NCI-H146 treated with DMSO at 0.1 percent for 48 hours (cell line): Measurements from ENCODE around the gene CNTN4.
"Not testable (repeated sequence)": the region's sequence is repeated elsewhere in the genome, so short reads cannot be mapped to it uniquely, and the experiment has no call there.

Experiments
- DNase-seq: peaks from one replicate; lab custom pipeline; 2025; ENCODE audit not compliant: unreplicated experiment; lab: John Stamatoyannopoulos, UW

The CNTN4 gene

GRCh38 chr3:2098398-2099027 is at the start of gene CNTN4:
Gene CNTN4 (plus strand): TSS chr3:2098866.
- peak; percentile 54 for DNase-seq

GRCh38 chr3:2061360-2061759 is 37.3 kb upstream of the CNTN4 start:
- no peak for DNase-seq

GRCh38 chr3:2071531-2071930 is 27.1 kb upstream of the CNTN4 start:
- DNase-seq = no peak

- no peak for DNase-seq
Measured at GRCh38 chr3:2078821-2079220, 19.8 kb upstream of the CNTN4 start.

GRCh38 chr3:2082871-2083480 is 15.7 kb upstream of the CNTN4 start:
- no peak for DNase-seq

GRCh38 chr3:2083558-2083957 is 15.1 kb upstream of the CNTN4 start:
- not testable (repeated sequence) for DNase-seq

- DNase-seq = no peak
Measured at GRCh38 chr3:2090095-2090911, 8.4 kb upstream of the CNTN4 start.

GRCh38 chr3:2092758-2093157 is 5.9 kb upstream of the CNTN4 start:
- no peak for DNase-seq

GRCh38 chr3:2094941-2095340 is 3.7 kb upstream of the CNTN4 start:
- peak; percentile 27 for DNase-seq

- DNase-seq = no peak
Measured at GRCh38 chr3:2096216-2096615, 2.5 kb upstream of the CNTN4 start.

- DNase-seq = no peak
Measured at GRCh38 chr3:2097641-2098191, 950 bp upstream of the CNTN4 start.

GRCh38 chr3:2099028-2099671 is 484 bp downstream of the CNTN4 start:
- no peak for DNase-seq

- DNase-seq = no peak
Measured at GRCh38 chr3:2099779-2100191, 1.1 kb downstream of the CNTN4 start.

- no peak for DNase-seq
Measured at GRCh38 chr3:2106438-2106837, 7.8 kb downstream of the CNTN4 start.

GRCh38 chr3:2110597-2111117 is 12.0 kb downstream of the CNTN4 start:
- DNase-seq = no peak

GRCh38 chr3:2114617-2115275 is 16.1 kb downstream of the CNTN4 start:
- DNase-seq = no peak

GRCh38 chr3:2130726-2131125 is 32.1 kb downstream of the CNTN4 start:
- DNase-seq = no peak

GRCh38 chr3:2133146-2133545 is 34.5 kb downstream of the CNTN4 start:
- no peak for DNase-seq

- no peak for DNase-seq
Measured at GRCh38 chr3:2137651-2138050, 39.0 kb downstream of the CNTN4 start.

- no peak for DNase-seq
Measured at GRCh38 chr3:2141482-2141881, 42.8 kb downstream of the CNTN4 start.
